Uterus (tissue), 2 donors: ENCODE data around the gene SLC38A10.

Experiments used
- POLR2A ChIP-seq, 2 donors: fragments of 450-650 bp; IDR thresholded peaks; one replicate each; pipeline ENCODE4 v1.6.1; 2016; ENCODE audit warnings: antibody characterized with exemption in 2 of 2, mild to moderate bottlenecking in 1 of 2, moderate library complexity in 1 of 2
- TF ChIP-seq, protein P1 (sequence below), 4 experiments: fragments of 200-600 bp in 2 of 4; fragments of 450-650 bp in 2 of 4; sonication (generic) in 2 of 4; IDR thresholded peaks; one replicate each; pipeline ENCODE4 v1.5.1; 2016 to 2019; ENCODE audit warnings: antibody characterized with exemption in 4 of 4, mild to moderate bottlenecking in 2 of 4, moderate library complexity in 1 of 4

- TF ChIP-seq POLR2A (IDR thresholded peaks at IDR 0.05), result no peak
- TF ChIP-seq, protein P1, sequence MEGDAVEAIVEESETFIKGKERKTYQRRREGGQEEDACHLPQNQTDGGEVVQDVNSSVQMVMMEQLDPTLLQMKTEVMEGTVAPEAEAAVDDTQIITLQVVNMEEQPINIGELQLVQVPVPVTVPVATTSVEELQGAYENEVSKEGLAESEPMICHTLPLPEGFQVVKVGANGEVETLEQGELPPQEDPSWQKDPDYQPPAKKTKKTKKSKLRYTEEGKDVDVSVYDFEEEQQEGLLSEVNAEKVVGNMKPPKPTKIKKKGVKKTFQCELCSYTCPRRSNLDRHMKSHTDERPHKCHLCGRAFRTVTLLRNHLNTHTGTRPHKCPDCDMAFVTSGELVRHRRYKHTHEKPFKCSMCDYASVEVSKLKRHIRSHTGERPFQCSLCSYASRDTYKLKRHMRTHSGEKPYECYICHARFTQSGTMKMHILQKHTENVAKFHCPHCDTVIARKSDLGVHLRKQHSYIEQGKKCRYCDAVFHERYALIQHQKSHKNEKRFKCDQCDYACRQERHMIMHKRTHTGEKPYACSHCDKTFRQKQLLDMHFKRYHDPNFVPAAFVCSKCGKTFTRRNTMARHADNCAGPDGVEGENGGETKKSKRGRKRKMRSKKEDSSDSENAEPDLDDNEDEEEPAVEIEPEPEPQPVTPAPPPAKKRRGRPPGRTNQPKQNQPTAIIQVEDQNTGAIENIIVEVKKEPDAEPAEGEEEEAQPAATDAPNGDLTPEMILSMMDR (IDR thresholded peaks at IDR 0.05), result no peak
Measured at GRCh38 chr17:81228420-81228819, 66.7 kb downstream of the SLC38A10 start.
